Activated CD4-positive, alpha-beta T cell treated with anti-CD3 and anti-CD28 coated beads, Interleukin-2, amount 10 ng/mL, durations not matched to agents 7 days and 5 days (primary cell): ENCODE results near the gene CNTNAP5. TPM values are rescaled to one million over a fixed set of nuclear protein-coding genes. Genes with fewer than 3 reads are reported as not detected.

Experiments
- CTCF ChIA-PET: fragments of 350-600 bp; sonication (Branson Sonifier 250); formaldehyde crosslinking; loops from one replicate; lab custom pipeline; 2021; ENCODE audit warnings: antibody characterized with exemption; lab: Charles Lee
- POLR2A ChIA-PET: fragments of 350-600 bp; sonication (Branson Sonifier 250); formaldehyde crosslinking; loops from one replicate; lab custom pipeline; 2021; ENCODE audit warnings: antibody characterized with exemption; lab: Charles Lee
- DNase-seq: peaks from one replicate; pipeline ENCODE4 v3.0.0-alpha.2; 2020
- H3K27ac Mint-ChIP-seq: one replicate; pipeline ENCODE4 v1.8.0; 2021; ENCODE audit warnings: mild to moderate bottlenecking, moderate library complexity, mixed read lengths
- H3K27me3 Mint-ChIP-seq: one replicate; pipeline ENCODE4 v1.8.0; 2021; ENCODE audit warnings: mixed read lengths
- H3K36me3 Mint-ChIP-seq: one replicate; pipeline ENCODE4 v1.8.0; 2021; ENCODE audit warnings: low read depth, mixed read lengths
- H3K4me1 Mint-ChIP-seq: one replicate; pipeline ENCODE4 v1.8.0; 2021; ENCODE audit warnings: mixed read lengths
- H3K4me3 Mint-ChIP-seq: one replicate; pipeline ENCODE4 v1.8.0; 2021; ENCODE audit warnings: mild to moderate bottlenecking, moderate library complexity, mixed read lengths
- H3K9me3 Mint-ChIP-seq: one replicate; pipeline ENCODE4 v1.8.0; 2021; ENCODE audit warnings: mixed read lengths
- total RNA-seq, 2 experiments: library from RNA; stranded (reverse); gene quantifications; one replicate each; pipeline ENCODE4 v1.2.3, GENCODE V29; 2021

CNTNAP5 gene
- total RNA-seq, 2 experiments from 2014 or later = not detected

GRCh38 chr2:124538549-124538948 lies 513.5 kb downstream of the CNTNAP5 start:
- CTCF ChIA-PET = no interaction called here
- no peak overlapping the region for H3K27ac Mint-ChIP-seq
- peaks cover 2% of the 10 kb centered on the region for H3K9me3 Mint-ChIP-seq
- no peaks in the 10 kb centered on the region for H3K4me1 Mint-ChIP-seq
- POLR2A ChIA-PET = no interaction called here
- H3K36me3 Mint-ChIP-seq = no peaks in the 10 kb centered on the region
- H3K27me3 Mint-ChIP-seq = no peaks in the 10 kb centered on the region
- DNase-seq = no peak
- no peak overlapping the region for H3K4me3 Mint-ChIP-seq

- Mint-ChIP-seq H3K27ac (no peak overlapping the region), H3K36me3 (no peaks in the 10 kb centered on the region), H3K4me3 (no peak overlapping the region), H3K27me3 (no peaks in the 10 kb centered on the region), H3K4me1 (no peaks in the 10 kb centered on the region), H3K9me3 (no peaks in the 10 kb centered on the region)
- POLR2A ChIA-PET = no interaction called here
- CTCF ChIA-PET = no interaction called here
- DNase-seq = no peak
Observed at GRCh38 chr2:124540805-124541204, 515.7 kb downstream of the CNTNAP5 start.

GRCh38 chr2:124542932-124543640 lies 518.0 kb downstream of the CNTNAP5 start:
- H3K27ac Mint-ChIP-seq = no peak overlapping the region
- H3K9me3 Mint-ChIP-seq = no peaks in the 10 kb centered on the region
- no peaks in the 10 kb centered on the region for H3K27me3 Mint-ChIP-seq
- POLR2A ChIA-PET = no interaction called here
- H3K36me3 Mint-ChIP-seq = no peaks in the 10 kb centered on the region
- no peak for DNase-seq
- CTCF ChIA-PET = interaction anchor here (0.9 kb wide), 1 partner anchor 29 kb away, joined by 3 read pairs; no protein-coding TSS in a partner anchor
- no peaks in the 10 kb centered on the region for H3K4me1 Mint-ChIP-seq
- no peak overlapping the region for H3K4me3 Mint-ChIP-seq

GRCh38 chr2:124547700-124548099 lies 522.6 kb downstream of the CNTNAP5 start:
- H3K4me3 Mint-ChIP-seq = no peak overlapping the region
- no peaks in the 10 kb centered on the region for H3K4me1 Mint-ChIP-seq
- H3K27me3 Mint-ChIP-seq = no peaks in the 10 kb centered on the region
- DNase-seq = no peak
- ChIA-PET POLR2A (no interaction called here), CTCF (no interaction called here)
- H3K27ac Mint-ChIP-seq = no peak overlapping the region
- H3K9me3 Mint-ChIP-seq = no peaks in the 10 kb centered on the region
- no peaks in the 10 kb centered on the region for H3K36me3 Mint-ChIP-seq

- POLR2A ChIA-PET = no interaction called here
- H3K4me3 Mint-ChIP-seq = no peak overlapping the region
- no peaks in the 10 kb centered on the region for H3K4me1 Mint-ChIP-seq
- H3K9me3 Mint-ChIP-seq = no peaks in the 10 kb centered on the region
- H3K27ac Mint-ChIP-seq = no peak overlapping the region
- H3K27me3 Mint-ChIP-seq = no peaks in the 10 kb centered on the region
- H3K36me3 Mint-ChIP-seq = no peaks in the 10 kb centered on the region
- no peak for DNase-seq
- CTCF ChIA-PET = no interaction called here
Observed at GRCh38 chr2:124558277-124558905, 533.3 kb downstream of the CNTNAP5 start.

- POLR2A ChIA-PET = no interaction called here
- Mint-ChIP-seq H3K9me3 (peaks cover 3% of the 10 kb centered on the region), H3K27ac (no peak overlapping the region), H3K27me3 (no peaks in the 10 kb centered on the region), H3K36me3 (no peaks in the 10 kb centered on the region), H3K4me3 (no peak overlapping the region), H3K4me1 (no peaks in the 10 kb centered on the region)
- no peak for DNase-seq
- CTCF ChIA-PET = no interaction called here
Observed at GRCh38 chr2:124559236-124559635, 534.1 kb downstream of the CNTNAP5 start.

- Mint-ChIP-seq H3K27ac (no peak overlapping the region), H3K4me1 (no peaks in the 10 kb centered on the region), H3K9me3 (peaks cover 3% of the 10 kb centered on the region), H3K36me3 (no peaks in the 10 kb centered on the region), H3K27me3 (no peaks in the 10 kb centered on the region), H3K4me3 (no peak overlapping the region)
- POLR2A ChIA-PET = no interaction called here
- CTCF ChIA-PET = no interaction called here
- no peak for DNase-seq
Observed at GRCh38 chr2:124560592-124561112, 535.6 kb downstream of the CNTNAP5 start.

GRCh38 chr2:124561486-124561885 lies 536.4 kb downstream of the CNTNAP5 start:
- POLR2A ChIA-PET = no interaction called here
- CTCF ChIA-PET = no interaction called here
- H3K9me3 Mint-ChIP-seq = peaks cover 3% of the 10 kb centered on the region
- H3K27ac Mint-ChIP-seq = no peak overlapping the region
- no peak for DNase-seq
- H3K36me3 Mint-ChIP-seq = no peaks in the 10 kb centered on the region
- no peak overlapping the region for H3K4me3 Mint-ChIP-seq
- H3K27me3 Mint-ChIP-seq = no peaks in the 10 kb centered on the region
- no peaks in the 10 kb centered on the region for H3K4me1 Mint-ChIP-seq

GRCh38 chr2:124563426-124563825 lies 538.3 kb downstream of the CNTNAP5 start:
- no peaks in the 10 kb centered on the region for H3K27me3 Mint-ChIP-seq
- no peak for DNase-seq
- H3K9me3 Mint-ChIP-seq = peaks cover 3% of the 10 kb centered on the region
- H3K27ac Mint-ChIP-seq = no peak overlapping the region
- ChIA-PET CTCF (no interaction called here), POLR2A (no interaction called here)
- no peaks in the 10 kb centered on the region for H3K4me1 Mint-ChIP-seq
- no peak overlapping the region for H3K4me3 Mint-ChIP-seq
- no peaks in the 10 kb centered on the region for H3K36me3 Mint-ChIP-seq

GRCh38 chr2:124566518-124566970 lies 541.5 kb downstream of the CNTNAP5 start:
- ChIA-PET CTCF (no interaction called here), POLR2A (no interaction called here)
- Mint-ChIP-seq H3K4me1 (no peaks in the 10 kb centered on the region), H3K36me3 (no peaks in the 10 kb centered on the region), H3K27ac (no peak overlapping the region), H3K9me3 (peaks cover 3% of the 10 kb centered on the region), H3K4me3 (no peak overlapping the region), H3K27me3 (no peaks in the 10 kb centered on the region)
- no peak for DNase-seq

- ChIA-PET POLR2A (no interaction called here), CTCF (no interaction called here)
- Mint-ChIP-seq H3K4me3 (no peak overlapping the region), H3K27ac (no peak overlapping the region), H3K27me3 (no peaks in the 10 kb centered on the region), H3K36me3 (no peaks in the 10 kb centered on the region), H3K9me3 (no peaks in the 10 kb centered on the region), H3K4me1 (no peaks in the 10 kb centered on the region)
- DNase-seq = no peak
Observed at GRCh38 chr2:124570872-124571271, 545.8 kb downstream of the CNTNAP5 start.

- no peak for DNase-seq
- Mint-ChIP-seq H3K4me3 (no peak overlapping the region), H3K27me3 (no peaks in the 10 kb centered on the region), H3K4me1 (no peaks in the 10 kb centered on the region), H3K27ac (no peak overlapping the region), H3K9me3 (no peaks in the 10 kb centered on the region), H3K36me3 (no peaks in the 10 kb centered on the region)
- CTCF ChIA-PET = no interaction called here
- POLR2A ChIA-PET = no interaction called here
Observed at GRCh38 chr2:124571836-124572235, 546.7 kb downstream of the CNTNAP5 start.

GRCh38 chr2:124572934-124573634 lies 548.0 kb downstream of the CNTNAP5 start:
- no peaks in the 10 kb centered on the region for H3K9me3 Mint-ChIP-seq
- no peak overlapping the region for H3K4me3 Mint-ChIP-seq
- ChIA-PET POLR2A (no interaction called here), CTCF (no interaction called here)
- H3K4me1 Mint-ChIP-seq = no peaks in the 10 kb centered on the region
- H3K27me3 Mint-ChIP-seq = no peaks in the 10 kb centered on the region
- no peak overlapping the region for H3K27ac Mint-ChIP-seq
- no peak for DNase-seq
- H3K36me3 Mint-ChIP-seq = no peaks in the 10 kb centered on the region
